ENCODE measurements around the gene MNT.
"Not testable (repeated sequence)": the region's sequence is repeated elsewhere in the genome, so short reads cannot be mapped to it uniquely, and the experiment has no call there.

MNT gene, protein sequence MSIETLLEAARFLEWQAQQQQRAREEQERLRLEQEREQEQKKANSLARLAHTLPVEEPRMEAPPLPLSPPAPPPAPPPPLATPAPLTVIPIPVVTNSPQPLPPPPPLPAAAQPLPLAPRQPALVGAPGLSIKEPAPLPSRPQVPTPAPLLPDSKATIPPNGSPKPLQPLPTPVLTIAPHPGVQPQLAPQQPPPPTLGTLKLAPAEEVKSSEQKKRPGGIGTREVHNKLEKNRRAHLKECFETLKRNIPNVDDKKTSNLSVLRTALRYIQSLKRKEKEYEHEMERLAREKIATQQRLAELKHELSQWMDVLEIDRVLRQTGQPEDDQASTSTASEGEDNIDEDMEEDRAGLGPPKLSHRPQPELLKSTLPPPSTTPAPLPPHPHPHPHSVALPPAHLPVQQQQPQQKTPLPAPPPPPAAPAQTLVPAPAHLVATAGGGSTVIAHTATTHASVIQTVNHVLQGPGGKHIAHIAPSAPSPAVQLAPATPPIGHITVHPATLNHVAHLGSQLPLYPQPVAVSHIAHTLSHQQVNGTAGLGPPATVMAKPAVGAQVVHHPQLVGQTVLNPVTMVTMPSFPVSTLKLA

DNA sequence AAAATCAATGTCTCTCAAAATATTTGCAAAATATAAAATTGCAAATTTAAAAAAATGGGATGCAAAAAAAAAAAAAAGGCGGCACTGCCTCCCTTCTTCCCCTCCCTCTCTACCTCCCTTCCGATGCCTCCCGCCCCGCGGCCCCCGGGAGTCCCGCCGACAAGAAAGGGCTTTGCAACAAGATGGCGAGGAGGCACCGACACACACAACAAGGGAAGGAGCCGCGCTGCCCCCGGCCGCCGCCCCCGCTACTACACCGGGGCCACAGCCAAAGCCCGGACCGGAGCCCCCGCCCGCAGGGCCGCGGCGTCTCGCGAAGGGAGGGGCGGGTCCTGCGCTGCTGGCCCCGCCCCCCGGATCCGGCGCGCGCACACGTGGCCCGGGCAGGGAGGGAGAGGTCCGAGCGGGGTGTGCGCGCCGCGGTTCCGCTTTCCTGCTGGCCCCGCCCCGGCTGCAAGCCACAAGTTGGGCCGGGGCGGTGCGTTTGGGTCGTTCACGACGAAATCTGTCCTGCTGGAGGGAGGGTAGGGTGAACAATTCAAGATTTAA, at the start of gene MNT:
Gene MNT (minus strand): TSS at position 184 of the 549 bp plus-strand sequence. CDS start 348 bp downstream, outside the sequence.
- peak; percentile 58 for DNase-seq

DNA sequence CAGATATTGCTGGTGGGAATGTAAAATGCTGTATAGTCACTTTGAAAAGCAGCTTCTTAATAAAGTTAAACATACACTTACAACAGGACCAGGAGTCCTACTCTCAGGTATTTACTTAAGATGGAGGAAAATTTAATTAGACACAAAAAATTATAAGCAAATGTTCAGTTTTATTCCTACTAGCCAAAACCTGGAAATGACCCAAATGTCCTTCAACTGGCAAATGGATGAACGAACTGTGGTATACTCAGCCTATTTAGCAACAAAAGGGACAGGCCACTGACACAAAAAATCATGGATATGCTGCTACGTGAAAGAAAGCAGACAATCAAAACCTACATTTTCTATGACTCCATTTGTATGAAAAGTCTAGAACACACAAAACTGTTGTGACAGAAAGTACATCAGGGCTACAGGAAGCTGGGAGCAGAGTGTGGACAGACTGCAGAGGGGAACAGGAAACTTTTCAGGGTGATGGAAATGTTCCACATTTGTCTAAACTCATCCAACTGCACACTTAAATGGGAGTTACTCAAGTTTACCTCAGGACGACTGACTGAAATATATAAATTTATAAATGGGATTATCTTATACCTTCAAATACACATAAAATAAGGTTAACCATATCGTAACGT, 49.3 kb upstream of the MNT start:
- no peak for DNase-seq

GRCh38 chr17:2449486-2449885, 48.6 kb upstream of the MNT start:
- DNase-seq, result no peak

- DNase-seq, result not testable (repeated sequence)
These were observed 46.6 kb upstream of the MNT start for GRCh38 chr17:2447479-2447878.

- DNase-seq, result no peak
These were observed 44.8 kb upstream of the MNT start for GRCh38 chr17:2445638-2446037.

- DNase-seq, result no peak
These were observed 43.5 kb upstream of the MNT start for GRCh38 chr17:2444382-2444781.

- no peak for DNase-seq
These were observed 41.3 kb upstream of the MNT start for GRCh38 chr17:2442166-2442565.

GRCh38 chr17:2440930-2441329, 40.1 kb upstream of the MNT start:
- no peak for DNase-seq

GRCh38 chr17:2439997-2440396, 39.1 kb upstream of the MNT start:
- DNase-seq, result not testable (repeated sequence)

GRCh38 chr17:2438823-2439222, 38.0 kb upstream of the MNT start:
- no peak for DNase-seq

- no peak for DNase-seq
These were observed 35.6 kb upstream of the MNT start for GRCh38 chr17:2436316-2436905.

DNA sequence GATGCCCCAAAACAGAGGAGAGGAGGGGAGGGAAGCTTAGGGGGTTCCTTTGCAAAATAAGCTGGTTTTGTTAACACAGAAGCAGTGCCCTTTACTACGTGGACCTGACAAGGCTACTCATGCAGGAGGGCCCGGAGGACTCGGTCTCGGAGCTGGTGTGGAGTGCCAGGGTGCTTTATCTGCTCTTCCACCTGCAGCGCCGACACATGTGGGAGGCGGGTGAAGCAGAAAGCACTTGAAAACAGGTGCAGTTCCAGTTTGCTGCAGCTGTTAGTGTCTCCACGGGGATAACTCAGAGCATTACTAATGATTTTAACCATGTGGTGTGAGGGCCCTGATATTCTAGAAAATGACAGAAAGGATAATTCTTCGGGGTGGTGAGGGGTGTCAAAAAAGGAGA, 35.0 kb upstream of the MNT start:
- DNase-seq, result no peak

DNA sequence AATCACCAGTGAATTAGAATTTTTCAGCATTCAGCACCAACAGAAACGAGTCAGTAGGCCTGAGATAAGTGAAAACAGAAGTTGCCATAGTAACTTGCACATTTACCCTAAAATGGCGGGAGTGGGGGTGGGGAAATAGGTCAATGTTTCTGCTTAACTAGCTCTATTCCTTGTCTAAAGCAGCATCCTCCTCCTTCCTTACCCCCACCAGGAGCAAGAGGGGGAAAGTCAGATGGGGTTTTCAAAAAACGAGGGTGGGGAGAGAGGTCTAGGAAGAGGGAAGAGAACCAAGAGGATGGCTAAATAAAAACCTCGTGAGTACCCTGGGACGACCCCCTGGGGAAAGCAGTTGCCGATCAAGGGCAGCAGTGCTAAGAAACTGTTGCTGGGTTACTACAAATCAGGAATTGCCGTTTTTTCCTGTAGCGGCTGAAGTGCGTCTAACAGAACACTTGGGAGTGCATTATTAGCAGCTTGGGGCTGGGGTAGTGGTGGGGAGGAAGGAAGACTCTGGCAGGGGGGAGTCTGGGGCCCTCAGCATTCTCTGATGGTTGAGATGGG, 34.4 kb upstream of the MNT start:
- DNase-seq, result no peak

- no peak for DNase-seq
These were observed 32.8 kb upstream of the MNT start for GRCh38 chr17:2433696-2434095.

GRCh38 chr17:2427910-2428309, 27.1 kb upstream of the MNT start:
- DNase-seq, result no peak

GRCh38 chr17:2427215-2427614, 26.4 kb upstream of the MNT start:
- DNase-seq, result no peak

- no peak for DNase-seq
These were observed 22.4 kb upstream of the MNT start for GRCh38 chr17:2423271-2423670.

DNA sequence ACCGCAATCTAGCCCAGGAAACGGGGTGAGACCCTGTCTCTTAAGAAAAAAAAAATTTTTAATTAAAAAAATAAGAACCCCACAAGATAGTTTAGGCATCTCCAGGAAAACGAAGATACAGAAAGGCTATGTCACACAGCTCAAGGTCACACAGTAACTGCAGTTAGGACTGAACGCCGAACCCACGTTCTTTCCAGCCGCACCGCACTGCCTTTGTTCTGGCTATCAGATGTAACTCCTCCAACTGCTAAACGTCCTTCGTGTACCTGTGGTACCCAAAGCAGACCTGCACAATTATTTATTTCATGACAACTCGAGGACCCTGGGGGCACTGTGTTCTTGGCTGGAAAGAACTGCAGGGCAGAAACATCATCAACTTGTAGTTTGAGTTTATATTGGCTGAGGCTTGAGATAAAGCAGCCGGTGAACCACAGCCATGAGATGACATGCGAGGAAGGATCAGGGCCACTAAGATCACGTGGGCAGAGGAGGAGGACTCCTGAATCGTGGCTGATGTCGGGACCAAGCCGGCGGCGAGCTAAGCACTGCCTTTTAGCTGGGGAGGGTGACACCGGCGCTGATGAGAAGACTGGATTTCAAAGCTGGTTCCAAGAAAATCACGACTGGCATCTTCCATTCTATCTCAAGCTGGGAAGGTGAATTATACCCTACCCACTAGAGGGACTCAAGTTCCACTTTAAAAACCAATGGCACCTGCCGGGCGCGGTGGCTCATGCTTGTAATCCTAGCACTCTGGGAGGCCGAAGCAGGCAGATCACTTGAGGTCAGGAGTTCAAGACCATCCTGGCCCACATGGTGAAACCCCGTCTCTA, 20.7 kb upstream of the MNT start:
- no peak for DNase-seq

DNA sequence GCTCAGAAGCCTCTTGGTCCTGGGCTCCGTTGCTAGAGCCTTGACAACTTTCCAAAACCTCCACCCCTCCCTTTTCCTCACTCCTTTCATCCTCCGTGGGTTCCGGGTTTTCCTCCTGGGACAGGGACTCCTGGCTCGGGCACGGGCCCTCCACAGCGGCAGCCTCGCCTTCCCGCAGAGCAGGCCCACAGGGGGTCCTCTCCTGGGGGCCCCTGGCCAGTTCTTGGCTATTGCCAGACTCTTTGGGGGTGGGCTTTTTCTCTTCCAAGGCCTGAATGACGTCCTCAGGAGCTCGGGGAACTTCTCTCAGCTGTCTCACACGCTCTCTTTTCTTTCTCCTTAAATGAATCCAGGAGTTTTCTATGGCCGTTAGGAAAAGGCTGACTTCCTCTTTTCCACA, 19.3 kb upstream of the MNT start:
- no peak for DNase-seq

DNA sequence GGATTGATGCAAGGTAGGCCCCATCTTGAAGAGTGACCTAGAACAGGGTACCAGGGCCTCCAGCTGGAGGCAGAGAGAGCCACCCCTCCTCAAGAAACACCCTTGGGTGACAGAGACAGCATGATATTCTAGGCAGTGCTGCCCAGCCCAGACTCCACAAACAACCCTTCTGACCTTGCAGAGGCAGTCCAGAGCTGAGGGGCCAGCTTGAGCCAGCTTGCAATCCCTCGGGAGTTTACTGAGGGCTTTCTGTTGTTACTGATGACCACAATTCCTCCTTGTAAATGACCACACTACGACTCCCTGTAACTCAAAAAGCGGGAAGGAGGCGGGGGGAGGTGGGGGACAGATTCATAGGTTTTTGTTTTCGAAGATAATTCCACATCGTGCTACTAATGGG, 18.6 kb upstream of the MNT start:
- DNase-seq, result no peak

DNA sequence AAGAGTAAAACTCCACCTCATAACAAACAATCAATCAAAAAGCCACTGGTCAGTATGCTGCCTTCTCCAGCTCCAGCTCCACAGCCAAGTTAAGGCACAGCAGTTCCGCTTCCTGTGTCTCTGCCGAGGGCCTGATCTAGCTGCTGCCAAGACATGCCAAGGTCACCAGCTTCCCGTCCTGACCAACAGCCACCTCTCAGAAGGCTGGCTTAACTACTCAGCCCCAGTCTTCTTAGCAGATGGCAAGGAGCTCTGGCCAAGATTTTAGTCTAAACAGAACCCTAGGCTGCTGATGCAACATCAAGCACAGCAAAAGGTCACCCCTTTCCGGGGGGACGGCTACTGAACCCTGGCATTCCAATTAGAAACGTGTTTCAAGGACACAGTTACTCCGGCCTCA, 17.7 kb upstream of the MNT start:
- DNase-seq, result no peak
